K562 (cell line): ENCODE measurements around the gene TSPAN3. TPM values are rescaled to one million over a fixed set of nuclear protein-coding genes. Genes with fewer than 3 reads are reported as not detected.

Experiments used
- ATAC-seq: fragments of 200-7000 bp; cut with Tn5 transposase; 3 replicates; pipeline ENCODE4 v1.9.1; 2020; ENCODE audit warnings: moderate library complexity
- BruUV-seq: library from RNA; stranded (reverse); fragments of 400-500 nt; replicated peaks from 2 replicates; lab custom pipeline; 2021; lab: Mats Ljungman, UMichigan
- CTCF ChIA-PET: fragments of 300-600 bp; formaldehyde crosslinking; extraction: SDS; loops from one replicate; lab custom pipeline; 2021; ENCODE audit warnings: low intra/inter-chr PET ratio; lab: Yijun Ruan, JAX
- POLR2A ChIA-PET: fragments of 300-600, 350-650 bp; sonication (Branson Sonifier 250); formaldehyde crosslinking; extraction: SDS; loops from one replicate; lab custom pipeline; 2021; ENCODE audit warnings: antibody characterized with exemption, inconsistent platforms; lab: Yijun Ruan, JAX
- DNase-seq, 4 experiments: peaks; one replicate each; pipeline versions ENCODE4 v3.0.0 to v3.0.0-alpha.2; 2011 to 2018; ENCODE audit warnings: low spot score in 3 of 4, mixed read lengths in 3 of 4; ENCODE audit errors: extremely low read depth in 1 of 4
- FAIRE-seq: peaks from 2 replicates; lab custom pipeline; 2011; peaks lifted over from hg19 to GRCh38; lab: Jason Lieb, UNC
- H2AFZ ChIP-seq: 2 replicates; pipeline ENCODE4 v1.6.0; 2011; ENCODE audit warnings: low read depth, low read length, control low read depth, inconsistent platforms
- H3K27ac ChIP-seq: fragments of 200-600 bp; 3 replicates; pipeline ENCODE4 v1.8.0; 2011; ENCODE audit warnings: low read depth, mild to moderate bottlenecking, control low read depth, inconsistent platforms, low read length, moderate library complexity, mixed read lengths; ENCODE audit errors: extremely low read depth
- H3K27me3 ChIP-seq, 2 experiments: fragments of 300-600 bp in 1 of 2; 2 replicates in 1 of 2; 3 replicates in 1 of 2; pipeline versions ENCODE4 v1.6.0 to v1.8.0; 2011; ENCODE audit warnings: inconsistent platforms in 2 of 2, low read length in 2 of 2, mild to moderate bottlenecking in 1 of 2, mixed read lengths in 1 of 2, moderate library complexity in 1 of 2; ENCODE audit not compliant: control insufficient read depth in 2 of 2, insufficient read depth in 2 of 2
- H3K36me3 ChIP-seq: fragments of 300-600 bp; 3 replicates; pipeline ENCODE4 v1.8.0; 2011; ENCODE audit warnings: mild to moderate bottlenecking, low read length, inconsistent platforms; ENCODE audit not compliant: control insufficient read depth, insufficient read depth
- H3K4me1 ChIP-seq, 2 experiments: fragments of 200-600 bp in 1 of 2; replicated peaks in 1 of 2; 2 replicates in 1 of 2; 3 replicates in 1 of 2; pipeline versions ENCODE4 v1.5.1 to v1.8.0; 2011; ENCODE audit warnings: inconsistent platforms in 2 of 2, low read length in 2 of 2, mild to moderate bottlenecking in 1 of 2, mixed read lengths in 1 of 2, moderate library complexity in 1 of 2; ENCODE audit not compliant: control insufficient read depth in 2 of 2, insufficient read depth in 2 of 2
- H3K4me2 ChIP-seq: 2 replicates; pipeline ENCODE4 v1.6.1; 2011; ENCODE audit warnings: low read length, control low read depth, inconsistent platforms, mixed read lengths; ENCODE audit not compliant: insufficient read depth
- H3K4me3 ChIP-seq: fragments of 200-600 bp; sonication (generic), shearing (Covaris generic); 2 replicates; pipeline ENCODE4 v1.5.1; 2016; ENCODE audit warnings: control low read depth, inconsistent platforms
- H3K79me2 ChIP-seq: fragments of 200-600 bp; 3 replicates; pipeline ENCODE4 v1.8.0; 2011; ENCODE audit warnings: low read length, inconsistent platforms; ENCODE audit not compliant: control insufficient read depth, insufficient read depth
- H3K9ac ChIP-seq, 2 experiments: 2 replicates each; pipeline versions ENCODE4 v1.6.0 to v1.6.1; 2011; ENCODE audit warnings: low read depth in 2 of 2, low read length in 2 of 2, control low read depth in 1 of 2, inconsistent platforms in 1 of 2, mild to moderate bottlenecking in 1 of 2, mixed read lengths in 1 of 2; ENCODE audit not compliant: insufficient read depth in 1 of 2
- H3K9me1 ChIP-seq: one replicate; pipeline ENCODE4 v1.6.0; 2011; ENCODE audit warnings: inconsistent platforms, mild to moderate bottlenecking, low read length, moderate library complexity; ENCODE audit not compliant: control insufficient read depth, insufficient read depth
- H3K9me3 ChIP-seq: replicated peaks from 2 replicates; pipeline ENCODE4 v1.5.1; 2011; ENCODE audit warnings: low read depth, low read length, inconsistent platforms; ENCODE audit not compliant: control insufficient read depth, insufficient read depth
- H4K20me1 ChIP-seq: replicated peaks from 2 replicates; pipeline ENCODE4 v1.6.1; 2011; ENCODE audit warnings: low read length, inconsistent platforms, mixed read lengths; ENCODE audit not compliant: control insufficient read depth, insufficient read depth
- COPS2 ChIP-seq: fragments of 450-650 bp; conservative IDR thresholded peaks from 2 replicates; pipeline ENCODE4 v1.6.1; 2016; ENCODE audit warnings: mild to moderate bottlenecking, moderate library complexity
- GTF2A2 ChIP-seq: IDR thresholded peaks from 2 replicates; pipeline ENCODE4 v1.6.1; 2016; ENCODE audit warnings: mild to moderate bottlenecking, missing genetic modification characterization, missing compliant biosample characterization
- KAT8 ChIP-seq: fragments of 450-650 bp; IDR thresholded peaks from 2 replicates; pipeline ENCODE4 v1.6.1; 2016; ENCODE audit warnings: low read depth, mild to moderate bottlenecking
- MTA3 ChIP-seq: fragments of 450-650 bp; formaldehyde crosslinking; IDR thresholded peaks from 2 replicates; pipeline ENCODE4 v1.6.1; 2017; ENCODE audit warnings: mild to moderate bottlenecking, borderline replicate concordance
- RAD21 ChIP-seq, 2 experiments: fragments of 250-450 bp in 1 of 2; fragments of 450-650 bp in 1 of 2; sonication (Bioruptor Pico) in 1 of 2; formaldehyde crosslinking in 1 of 2; IDR thresholded peaks in 1 of 2; conservative IDR thresholded peaks in 1 of 2; 2 replicates each; pipeline versions ENCODE4 v1.4.0 to v1.8.0; 2020 to 2022; ENCODE audit warnings: mild to moderate bottlenecking in 2 of 2, moderate library complexity in 1 of 2
- RBFOX2 ChIP-seq: fragments of 200-400 bp; formaldehyde crosslinking; IDR thresholded peaks from 2 replicates; pipeline ENCODE4 v1.6.1; 2017; ENCODE audit warnings: low read depth, mild to moderate bottlenecking, low read length, moderate library complexity
- TGIF2 ChIP-seq: sonication (generic); formaldehyde crosslinking; IDR thresholded peaks from 2 replicates; pipeline ENCODE4 v1.8.1; 2022; ENCODE audit warnings: mild to moderate bottlenecking, missing genetic modification reagents, moderate library complexity
- ZKSCAN3 ChIP-seq: fragments of 250-450 bp; sonication (Bioruptor Pico); IDR thresholded peaks from 2 replicates; pipeline ENCODE4 v1.4.0; 2020
- ZNF232 ChIP-seq: sonication (generic); formaldehyde crosslinking; IDR thresholded peaks from 2 replicates; pipeline ENCODE4 v1.8.0; 2022; ENCODE audit warnings: mild to moderate bottlenecking, missing genetic modification reagents
- WGBS: fragments of 100-300 bp; shearing (Covaris generic); methylation state at CpG from one replicate; pipeline ENCODE4 v1.1.6; 2016; ENCODE audit warnings: low coverage, mixed read lengths; ENCODE audit not compliant: insufficient coverage; ENCODE audit errors: missing lambda C conversion rate; 5-methylcytosine and 5-hydroxymethylcytosine counted together
- in situ Hi-C: fragments of 300-500 bp; cut with MboI; formaldehyde crosslinking; loops from 4 replicates; pipeline ENCODE4 v1.15.0; 2018; ENCODE audit warnings: inconsistent platforms, mixed read lengths
- intact Hi-C: fragments of 100-400 bp; cut with micrococcal nuclease; formaldehyde crosslinking; loops from 2 replicates; pipeline ENCODE4 v1.14.2; 2022
- polyA plus RNA-seq, 8 experiments: library from polyadenylated mRNA; depleted of rRNA in 4 of 8; stranded (reverse) in 5 of 8; unstranded in 3 of 8; fragments of >200 nt; fragmentation: Nextera tagmentation in 2 of 8; fragmentation: Illumina TruSeq in 1 of 8; extraction: Ambion mirVana in 2 of 8; extraction: Trizol in 1 of 8; gene quantifications; 2 replicates each; pipeline versions ENCODE4 v1.2.1 to v1.2.3, GENCODE V29; 2011 to 2014; ENCODE audit warnings: inconsistent platforms in 1 of 8, missing spikeins in 1 of 8
- total RNA-seq, 7 experiments: library from RNA; depleted of rRNA in 6 of 7; stranded (reverse); fragments of >200 nt in 6 of 7; fragmentation: Illumina TruSeq in 2 of 7; extraction: Trizol in 2 of 7; gene quantifications; 2 replicates each; pipeline versions ENCODE4 v1.2.1 to v1.2.3, GENCODE V29; 2011 to 2021; ENCODE audit warnings: low replicate concordance in 1 of 7

The TSPAN3 gene
- total and polyA plus RNA-seq, 9 of the 15 experiments (the other 6 are each of a cell fraction or from before 2014, with no cell fraction given), result 14.3 to 144 (median 71.1) TPM

DNA sequence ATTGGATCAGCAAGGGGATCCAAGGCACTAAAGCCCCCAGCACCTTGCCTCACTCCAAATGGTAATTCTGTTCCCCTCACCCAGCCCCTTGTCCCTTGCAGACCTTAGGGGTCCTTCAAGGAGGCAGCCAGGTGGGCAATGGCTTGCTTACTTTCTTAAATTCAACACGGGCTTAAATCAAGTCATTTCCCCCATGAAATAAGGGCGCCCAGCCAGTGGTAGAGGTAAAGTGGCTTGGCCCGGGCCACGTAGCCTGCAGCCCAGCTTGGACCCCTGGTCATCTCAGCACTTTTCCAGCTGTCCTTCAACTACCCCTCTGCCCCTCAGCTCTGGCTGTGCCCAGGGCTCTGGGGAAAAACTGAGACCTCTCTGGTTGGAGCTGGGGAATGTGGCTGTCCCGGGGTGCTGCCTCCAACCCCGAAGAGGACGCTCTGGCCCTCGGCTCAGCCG lies 74.8 kb downstream of the TSPAN3 start:
- no peak for TF ChIP-seq GTF2A2 (tag)
- TF ChIP-seq RBFOX2, result no peak
- no peak for TF ChIP-seq KAT8
- no peak for TF ChIP-seq MTA3
- TF ChIP-seq ZNF232 (CRISPR knock-in tag), result no peak
- no peak for TF ChIP-seq ZKSCAN3 (CRISPR knock-in tag)
- TF ChIP-seq COPS2, result no peak
- TF ChIP-seq RAD21 (CRISPR knock-in tag; conservative IDR thresholded peaks at IDR 0.05 in 1 of 2, IDR thresholded peaks at IDR 0.05 in 1 of 2), result no peak
- no peak for TF ChIP-seq TGIF2 (CRISPR knock-in tag)
- Histone ChIP-seq H3K4me1 (peaks cover 0 to 12% of the 10 kb centered on the region in 2 experiments; a peak in 1 of 5 replicates), H3K4me3 (no peak overlapping the region), H3K4me2 (no peak overlapping the region), H4K20me1 (peaks cover 4% of the 10 kb centered on the region; the same call in 1 of the 2 replicates), H3K9ac (no peak overlapping the region; a peak in 1 of 4 replicates), H3K36me3 (no peaks in the 10 kb centered on the region), H3K79me2 (no peaks in the 10 kb centered on the region), H3K9me1 (no peaks in the 10 kb centered on the region), H3K27me3 (peaks cover 36 to 88% of the 10 kb centered on the region in 2 experiments), H2AFZ (no peak overlapping the region), H3K9me3 (no peaks in the 10 kb centered on the region), H3K27ac (no peak overlapping the region)
- ATAC-seq (no peak), DNase-seq (no peak), FAIRE-seq (no peak)
- BruUV-seq, result no TSS peak
- ChIA-PET CTCF (no interaction called here), POLR2A (no interaction called here)
- in situ Hi-C loops (no loop called here), intact Hi-C loops (no loop called here)
- WGBS, result 0% methylated on average over 9 of the region's 9 CpGs
